GM18951 (cell line): Measurements from ENCODE around the gene PDZD2.
"Not testable (repeated sequence)": the region's sequence is repeated elsewhere in the genome, so short reads cannot be mapped to it uniquely, and the experiment has no call there.

Experiments
- POLR2A ChIP-seq: IDR thresholded peaks from 4 replicates; pipeline ENCODE4 v1.6.1; 2011; ENCODE audit warnings: mild to moderate bottlenecking; ENCODE audit not compliant: insufficient read length, insufficient read depth; ENCODE audit errors: extremely low read depth
- in situ Hi-C: fragments of 300-500 bp; cut with MboI; formaldehyde crosslinking; loops from one replicate; pipeline ENCODE4 v1.12.0; 2022; ENCODE audit warnings: low sequenced_read_pairs, mixed read lengths, inconsistent platforms; ENCODE audit not compliant: unreplicated experiment

The PDZD2 gene

DNA sequence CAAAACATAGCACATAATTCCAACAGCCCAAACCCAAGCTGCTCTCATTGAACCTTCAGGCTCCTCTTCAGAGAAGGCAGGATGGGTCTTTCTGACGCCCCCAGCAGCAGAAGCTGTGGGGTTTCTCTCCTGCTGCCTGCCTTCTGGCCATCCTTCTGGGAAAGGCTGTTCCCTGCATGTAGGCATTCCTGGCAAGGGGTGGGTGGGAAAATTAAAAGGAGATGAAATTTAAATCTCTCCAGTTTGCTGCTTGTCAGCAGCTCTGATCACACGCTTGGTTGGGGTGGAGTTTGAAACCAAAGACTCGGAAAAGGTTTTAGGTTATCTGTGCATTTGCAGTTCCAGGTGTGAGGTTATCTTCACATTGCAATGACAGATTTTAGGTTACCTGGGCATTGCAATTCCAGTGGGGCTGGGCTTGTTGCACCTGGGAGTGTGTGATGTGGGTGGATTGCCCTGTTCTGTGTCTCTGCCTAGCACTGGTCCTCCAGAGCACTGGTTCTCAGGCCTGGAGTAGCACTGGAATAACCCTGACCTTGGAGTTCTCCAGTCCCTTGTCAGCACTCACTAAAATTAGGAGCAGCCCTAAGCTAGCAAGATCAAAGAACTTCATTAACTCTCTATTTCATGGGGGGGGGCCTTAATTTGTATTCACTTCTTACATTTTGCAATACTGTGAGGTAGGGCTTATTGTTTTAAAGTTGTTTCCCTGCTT is 109.7 kb downstream of the PDZD2 start:
- no peak for TF ChIP-seq POLR2A
- in situ Hi-C loops: no loop called here

DNA sequence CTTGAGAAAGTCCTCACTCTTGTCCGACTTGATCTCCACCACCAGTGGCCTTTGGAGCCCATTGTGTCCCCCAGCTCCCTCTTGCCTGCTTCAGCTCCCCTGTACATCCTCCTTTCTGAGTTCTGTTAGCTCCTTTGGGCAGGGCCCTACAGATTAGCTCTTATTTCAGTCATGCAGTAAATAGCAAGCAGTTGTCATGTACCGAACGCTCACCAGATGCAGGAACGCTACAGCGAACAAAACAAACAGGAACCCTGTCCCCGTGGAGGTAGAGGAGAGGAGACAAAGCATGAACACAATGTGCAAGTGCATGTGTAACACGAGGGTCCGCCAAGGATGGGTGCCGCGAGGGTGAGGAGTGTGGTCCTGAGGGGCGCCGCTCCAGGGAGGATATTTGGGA is 111.3 kb downstream of the PDZD2 start:
- in situ Hi-C loops: no loop called here
- TF ChIP-seq POLR2A: no peak

- no peak for TF ChIP-seq POLR2A
- in situ Hi-C loops: no loop called here
Measured at GRCh38 chr5:31751610-31752009, 112.7 kb downstream of the PDZD2 start.

- TF ChIP-seq POLR2A: no peak
Measured at GRCh38 chr5:31753700-31754357, 114.9 kb downstream of the PDZD2 start.

DNA sequence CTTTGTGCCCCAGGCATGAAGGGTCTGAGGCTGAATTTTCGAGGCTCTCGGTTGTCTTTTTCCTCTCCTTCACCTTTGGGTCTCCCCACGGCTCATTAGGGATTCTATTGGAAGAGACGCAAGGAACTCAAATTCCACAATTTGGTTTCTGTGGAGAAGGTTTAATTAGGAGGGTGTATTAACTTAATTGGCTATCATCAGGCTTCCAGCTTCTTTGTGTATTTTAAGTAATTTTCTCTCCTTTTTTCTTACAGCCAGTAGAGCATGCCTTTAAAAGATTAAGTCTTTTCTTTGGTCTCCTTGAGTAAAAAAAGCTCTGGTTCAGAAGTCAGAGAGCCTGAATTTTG is 115.4 kb downstream of the PDZD2 start:
- TF ChIP-seq POLR2A: no peak
- in situ Hi-C loops: no loop called here

More at GRCh38 chr5:31753700-31754357, 114.9 kb downstream of the PDZD2 start:
- in situ Hi-C loops: no loop called here

DNA sequence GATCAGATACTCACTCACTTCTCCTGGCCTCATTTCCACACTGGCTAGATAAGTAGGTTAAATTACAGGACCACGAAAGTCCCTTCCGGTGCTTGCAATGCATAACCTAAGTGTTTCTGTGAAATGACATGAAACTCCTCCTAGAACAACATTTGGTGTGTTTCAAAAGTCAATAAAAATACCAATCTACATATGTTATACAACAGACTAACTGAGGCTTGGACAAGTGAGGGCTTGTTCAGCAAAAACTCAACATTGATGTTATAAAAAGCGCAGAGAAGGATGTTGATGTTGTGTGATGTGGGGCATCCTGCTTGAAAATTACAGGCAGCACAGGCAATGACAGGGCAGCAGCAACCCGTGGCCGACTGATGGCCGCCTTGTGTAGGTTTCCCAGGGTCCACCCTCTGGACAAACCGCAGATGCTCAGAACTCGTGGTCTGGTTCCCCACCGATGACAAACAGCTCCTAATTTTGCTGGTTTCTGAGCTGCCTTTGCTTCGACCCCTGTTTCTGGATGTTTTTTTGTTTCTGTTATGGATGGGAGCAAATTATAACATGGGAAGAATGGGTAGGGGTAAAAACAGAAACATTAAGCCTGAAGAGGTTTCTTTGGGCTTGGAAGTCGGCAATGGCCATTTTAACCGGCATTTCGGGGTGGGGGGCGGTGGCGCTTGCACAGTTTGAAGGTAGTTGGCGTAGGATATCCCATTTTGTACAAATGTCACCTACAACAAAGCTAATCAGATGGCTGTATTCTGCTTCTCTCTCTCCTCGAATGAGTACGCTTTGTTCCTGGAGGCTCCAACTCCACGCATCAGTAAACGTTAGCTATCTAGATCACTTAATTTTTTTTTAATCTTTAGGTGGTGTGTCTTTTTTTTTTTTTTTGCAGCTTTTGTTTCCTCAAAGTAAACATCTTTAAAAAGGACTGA is 116.1 kb downstream of the PDZD2 start:
- in situ Hi-C loops: no loop called here
- no peak for TF ChIP-seq POLR2A

DNA sequence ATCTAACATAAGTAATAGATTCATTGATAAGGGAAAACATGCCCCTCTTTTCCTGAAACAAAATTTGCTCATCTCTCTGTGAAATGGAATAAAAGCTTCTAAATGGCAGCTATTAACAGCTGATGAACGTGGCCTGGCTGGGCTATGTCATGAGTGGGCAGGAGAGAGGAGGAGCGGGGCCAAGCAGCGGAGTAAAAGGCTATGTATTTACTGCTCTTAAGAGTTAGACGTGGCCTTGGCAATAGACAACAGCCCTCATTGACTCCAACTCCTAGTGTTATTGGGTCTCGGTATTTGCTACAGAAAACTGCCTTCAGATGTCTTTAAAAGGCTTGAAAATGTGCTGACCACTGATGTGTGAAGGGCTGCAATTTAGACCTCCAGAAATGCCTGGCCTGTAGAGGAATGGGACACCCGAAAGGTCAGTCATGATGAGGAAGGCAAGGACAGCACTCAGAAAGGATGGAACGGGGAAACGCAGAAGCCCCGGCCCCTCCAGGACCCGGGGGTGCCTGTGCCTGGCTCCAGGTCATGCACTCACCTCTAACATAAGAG is 116.8 kb downstream of the PDZD2 start:
- TF ChIP-seq POLR2A: no peak
- in situ Hi-C loops: no loop called here

DNA sequence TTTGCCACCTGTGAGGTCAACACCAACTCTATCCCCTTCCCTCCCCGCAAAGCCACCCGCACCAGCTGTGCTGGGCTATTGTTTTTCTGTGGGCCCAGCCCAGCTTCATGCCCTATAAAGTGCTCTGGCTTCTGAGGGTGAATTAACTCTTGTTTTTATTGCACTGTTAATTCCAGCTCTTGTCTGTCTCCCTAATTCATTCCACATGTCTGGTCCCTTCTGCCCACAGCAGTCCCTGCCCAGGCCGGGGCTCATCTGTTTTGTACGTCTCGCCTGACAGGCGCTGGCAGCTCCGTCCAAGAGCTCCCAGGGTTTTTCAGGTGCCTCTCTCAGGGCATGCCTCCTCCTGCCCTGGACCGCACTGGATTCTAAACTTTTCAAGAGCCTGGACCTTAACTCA is 118.9 kb downstream of the PDZD2 start:
- no peak for TF ChIP-seq POLR2A
- in situ Hi-C loops: no loop called here

DNA sequence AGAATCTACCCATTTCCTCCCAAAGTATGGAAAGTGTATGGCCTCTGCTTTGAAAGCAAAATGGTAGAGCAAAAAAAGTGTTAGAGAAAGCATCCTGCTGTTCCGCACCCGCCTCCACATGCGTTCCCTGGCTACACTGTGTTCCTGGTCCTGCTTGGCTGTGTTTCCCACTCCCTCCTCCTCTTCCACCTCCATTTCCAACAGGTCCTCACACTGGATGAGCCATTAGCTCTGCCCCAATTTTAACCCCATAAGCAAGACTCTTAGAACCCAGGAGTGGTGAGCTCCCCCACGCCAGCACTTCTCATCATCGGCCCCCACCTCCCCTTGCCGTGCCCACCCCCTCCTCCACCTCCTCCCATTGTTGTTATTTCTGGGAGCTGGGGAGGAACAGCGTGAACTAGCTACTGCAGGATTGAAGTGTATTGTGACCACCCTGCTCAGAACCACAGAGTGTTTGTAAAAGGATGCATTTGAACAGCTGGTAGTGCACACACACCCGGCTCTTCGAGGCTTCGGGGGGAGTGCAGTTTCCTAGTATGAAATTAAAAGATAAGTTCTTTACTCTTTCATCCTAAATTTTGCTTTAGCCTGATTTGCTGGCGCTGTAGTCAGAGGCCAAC is 120.0 kb downstream of the PDZD2 start:
- in situ Hi-C loops: no loop called here
- TF ChIP-seq POLR2A: no peak

GRCh38 chr5:31759925-31760324 is 121.0 kb downstream of the PDZD2 start:
- TF ChIP-seq POLR2A: no peak
- in situ Hi-C loops: no loop called here

- in situ Hi-C loops: no loop called here
Measured at GRCh38 chr5:31761877-31762276, 122.9 kb downstream of the PDZD2 start.

GRCh38 chr5:31763424-31763823 is 124.5 kb downstream of the PDZD2 start:
- no peak for TF ChIP-seq POLR2A
- in situ Hi-C loops: no loop called here

More at GRCh38 chr5:31761877-31762276, 122.9 kb downstream of the PDZD2 start:
- TF ChIP-seq POLR2A: no peak

- in situ Hi-C loops: not testable (repeated sequence)
Measured at GRCh38 chr5:31764687-31765086, 125.8 kb downstream of the PDZD2 start.

DNA sequence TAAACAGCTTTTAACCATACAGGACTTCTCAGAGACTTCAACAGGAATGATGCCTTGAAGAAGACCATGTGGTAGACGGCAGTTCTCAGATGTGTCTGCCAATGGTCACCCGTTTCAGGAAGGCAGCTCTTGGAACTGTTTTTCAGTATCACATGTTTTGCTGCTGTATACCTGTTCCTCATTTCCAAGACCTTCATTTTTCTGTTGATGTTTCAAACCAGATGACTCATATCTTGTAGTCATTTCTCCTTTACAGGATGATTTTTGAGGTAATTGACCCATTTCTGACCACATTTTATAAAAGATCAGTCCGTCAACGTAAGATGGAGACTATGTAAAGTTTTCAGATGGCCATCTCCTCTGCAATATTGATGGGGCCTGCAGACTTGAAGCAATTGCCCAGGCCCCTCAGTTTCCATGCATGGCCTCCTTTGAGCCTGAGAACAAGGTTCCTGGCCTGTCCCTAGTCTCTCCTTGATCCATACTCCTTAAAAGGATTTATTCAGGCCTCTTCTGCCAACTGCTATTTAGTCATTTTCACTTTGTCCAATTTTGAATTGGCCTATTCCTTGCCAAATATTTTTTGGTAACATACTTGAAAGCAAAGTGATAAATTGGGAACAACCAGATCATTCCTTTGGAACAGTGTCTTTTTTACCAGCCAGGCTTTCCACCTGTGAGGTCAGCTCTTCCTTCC is 128.6 kb downstream of the PDZD2 start:
- in situ Hi-C loops: no loop called here

More for the DNA sequence above, 128.6 kb downstream of the PDZD2 start:
- TF ChIP-seq POLR2A: no peak
